ENCODE data around the gene EPHA7.

Gene EPHA7

GRCh38 chr6:93248631-93249030 lies 170.7 kb downstream of the EPHA7 start:
- DNase-seq (ENCODE audit: low read depth, low spot score) = no peak

GRCh38 chr6:93243231-93243778 lies 176.1 kb downstream of the EPHA7 start:
- DNase-seq (ENCODE audit: low read depth, low spot score) = no peak

- no peak for DNase-seq (ENCODE audit: low read depth, low spot score)
Measured at GRCh38 chr6:93242049-93242448, 177.3 kb downstream of the EPHA7 start.

- no peak for DNase-seq (ENCODE audit: low read depth, low spot score)
Measured at GRCh38 chr6:93238632-93239031, 180.7 kb downstream of the EPHA7 start.

- no peak for DNase-seq (ENCODE audit: low read depth, low spot score)
Measured at GRCh38 chr6:93235775-93236174, 183.6 kb downstream of the EPHA7 start.

GRCh38 chr6:93226822-93227221 lies 192.5 kb downstream of the EPHA7 start:
- DNase-seq (ENCODE audit: low read depth, low spot score) = no peak

GRCh38 chr6:93222071-93222851 lies 197.1 kb downstream of the EPHA7 start:
- no peak for DNase-seq (ENCODE audit: low read depth, low spot score)

- no peak for DNase-seq (ENCODE audit: low read depth, low spot score)
Measured at GRCh38 chr6:93219447-93219846, 199.9 kb downstream of the EPHA7 start.

GRCh38 chr6:93218096-93218495 lies 201.3 kb downstream of the EPHA7 start:
- DNase-seq (ENCODE audit: low read depth, low spot score) = no peak

GRCh38 chr6:93213028-93213427 lies 206.3 kb downstream of the EPHA7 start:
- no peak for DNase-seq (ENCODE audit: low read depth, low spot score)

GRCh38 chr6:93210908-93211307 lies 208.5 kb downstream of the EPHA7 start:
- DNase-seq (ENCODE audit: low read depth, low spot score) = no peak

GRCh38 chr6:93209358-93209757 lies 210.0 kb downstream of the EPHA7 start:
- DNase-seq (ENCODE audit: low read depth, low spot score) = no peak

GRCh38 chr6:93196406-93196970 lies 222.9 kb downstream of the EPHA7 start:
- DNase-seq (ENCODE audit: low read depth, low spot score) = no peak

GRCh38 chr6:93194480-93194879 lies 224.9 kb downstream of the EPHA7 start:
- no peak for DNase-seq (ENCODE audit: low read depth, low spot score)

- no peak for DNase-seq (ENCODE audit: low read depth, low spot score)
Measured at GRCh38 chr6:93193868-93194267, 225.5 kb downstream of the EPHA7 start.

Data from iPS DF 19.7 (cell line).